CD4-positive, CD25-positive, alpha-beta regulatory T cell (primary cell): ENCODE measurements around the gene SRF. TPM values are rescaled to one million over a fixed set of nuclear protein-coding genes. Genes with fewer than 3 reads are reported as not detected.

Source experiments
- ATAC-seq, 2 donors: fragments of 150-1000 bp; cut with Tn5 transposase; one replicate each; pipeline ENCODE4 v1.10.0; 2021; ENCODE audit warnings: low read depth in 2 of 2, moderate number of reproducible peaks in 2 of 2, moderate library complexity in 1 of 2
- DNase-seq, 3 donors: peaks; one replicate each; pipeline versions ENCODE4 v3.0.0 to v3.0.0-alpha.2; 2012 to 2022; ENCODE audit warnings: mixed read lengths in 1 of 3
- H3K27ac ChIP-seq: one replicate; pipeline ENCODE4 v1.7.0; 2013; ENCODE audit warnings: mild to moderate bottlenecking, low read length; ENCODE audit not compliant: insufficient read depth, poor library complexity, severe bottlenecking
- H3K27me3 ChIP-seq: one replicate; pipeline ENCODE4 v1.7.0; 2013; ENCODE audit warnings: low read length; ENCODE audit not compliant: control insufficient read depth, insufficient read depth
- H3K36me3 ChIP-seq: one replicate; pipeline ENCODE4 v1.7.0; 2013; ENCODE audit warnings: mild to moderate bottlenecking, low read length, moderate library complexity; ENCODE audit not compliant: control insufficient read depth, insufficient read depth
- H3K4me1 ChIP-seq: 2 replicates; pipeline ENCODE4 v1.7.0; 2013; ENCODE audit warnings: mild to moderate bottlenecking, low read length; ENCODE audit not compliant: insufficient read depth, control insufficient read depth, poor library complexity, severe bottlenecking
- H3K4me3 ChIP-seq: one replicate; pipeline ENCODE4 v1.7.0; 2013; ENCODE audit warnings: low read depth, mild to moderate bottlenecking, low read length, moderate library complexity
- H3K9me3 ChIP-seq, 2 experiments: 1 replicate in 1 of 2; 2 replicates in 1 of 2; pipeline ENCODE4 v1.7.0; 2013; ENCODE audit warnings: low read length in 2 of 2, mild to moderate bottlenecking in 1 of 2, moderate library complexity in 1 of 2; ENCODE audit not compliant: control insufficient read depth in 2 of 2
- H3K27ac Mint-ChIP-seq, 3 donors: one replicate each; pipeline ENCODE4 v1.8.0; 2020 to 2022; ENCODE audit warnings: mild to moderate bottlenecking in 3 of 3, mixed read lengths in 3 of 3, moderate library complexity in 2 of 3
- H3K27me3 Mint-ChIP-seq: one replicate; pipeline ENCODE4 v1.8.0; 2022; ENCODE audit warnings: mild to moderate bottlenecking, mixed read lengths
- H3K36me3 Mint-ChIP-seq: one replicate; pipeline ENCODE4 v1.8.0; 2020; ENCODE audit warnings: mixed read lengths
- H3K4me1 Mint-ChIP-seq, 4 donors: one replicate each; pipeline ENCODE4 v1.8.0; 2020 to 2022; ENCODE audit warnings: mixed read lengths in 4 of 4, mild to moderate bottlenecking in 1 of 4
- H3K4me3 Mint-ChIP-seq, 4 donors: one replicate each; pipeline ENCODE4 v1.8.0; 2020 to 2022; ENCODE audit warnings: mild to moderate bottlenecking in 4 of 4, mixed read lengths in 4 of 4, moderate library complexity in 3 of 4
- H3K9me3 Mint-ChIP-seq, 7 donors: one replicate each; pipeline ENCODE4 v1.8.0; 2020 to 2022; ENCODE audit warnings: mixed read lengths in 7 of 7, mild to moderate bottlenecking in 3 of 7, moderate library complexity in 2 of 7
- polyA plus RNA-seq, 4 donors: library from polyadenylated mRNA; unstranded; fragments of 300-500 nt; fragmentation: Illumina TruSeq; gene quantifications; one replicate each; pipeline ENCODE4 v1.2.3, GENCODE V29; 2021
- total RNA-seq: library from RNA; stranded (reverse); gene quantifications from one replicate; pipeline ENCODE4 v1.2.3, GENCODE V29; 2022

The SRF gene
- total and polyA plus RNA-seq, 5 donors from 2014 or later, result 3.3 to 24.0 (median 5.0) TPM

- Histone ChIP-seq H3K36me3 (no peaks in the 10 kb centered on the region), H3K9me3 (no peaks in the 10 kb centered on the region), H3K4me3 (no peak overlapping the region), H3K4me1 (no peaks in the 10 kb centered on the region), H3K27me3 (no peaks in the 10 kb centered on the region), H3K27ac (no peak overlapping the region)
- no peak overlapping the region for H3K4me3 Mint-ChIP-seq
- H3K27me3 Mint-ChIP-seq, result no peaks in the 10 kb centered on the region
- DNase-seq (no peak), ATAC-seq (no peak)
- no peaks in the 10 kb centered on the region for H3K9me3 Mint-ChIP-seq
- H3K27ac Mint-ChIP-seq, result no peak overlapping the region
- H3K36me3 Mint-ChIP-seq, result no peaks in the 10 kb centered on the region
- H3K4me1 Mint-ChIP-seq, result no peaks in the 10 kb centered on the region
Measured at GRCh38 chr6:43150051-43150751, 20.9 kb upstream of the SRF start.

- Mint-ChIP-seq H3K36me3 (no peaks in the 10 kb centered on the region), H3K27ac (no peak overlapping the region), H3K9me3 (no peaks in the 10 kb centered on the region), H3K4me3 (no peak overlapping the region), H3K27me3 (peaks cover 5% of the 10 kb centered on the region), H3K4me1 (no peaks in the 10 kb centered on the region)
- H3K4me1 ChIP-seq, result no peaks in the 10 kb centered on the region
- H3K36me3 ChIP-seq, result no peaks in the 10 kb centered on the region
- no peaks in the 10 kb centered on the region for H3K9me3 ChIP-seq
- H3K4me3 ChIP-seq, result no peak overlapping the region
- ATAC-seq (no peak), DNase-seq (no peak)
- no peak overlapping the region for H3K27ac ChIP-seq
- no peaks in the 10 kb centered on the region for H3K27me3 ChIP-seq
Measured at GRCh38 chr6:43159599-43159998, 11.5 kb upstream of the SRF start.

DNA sequence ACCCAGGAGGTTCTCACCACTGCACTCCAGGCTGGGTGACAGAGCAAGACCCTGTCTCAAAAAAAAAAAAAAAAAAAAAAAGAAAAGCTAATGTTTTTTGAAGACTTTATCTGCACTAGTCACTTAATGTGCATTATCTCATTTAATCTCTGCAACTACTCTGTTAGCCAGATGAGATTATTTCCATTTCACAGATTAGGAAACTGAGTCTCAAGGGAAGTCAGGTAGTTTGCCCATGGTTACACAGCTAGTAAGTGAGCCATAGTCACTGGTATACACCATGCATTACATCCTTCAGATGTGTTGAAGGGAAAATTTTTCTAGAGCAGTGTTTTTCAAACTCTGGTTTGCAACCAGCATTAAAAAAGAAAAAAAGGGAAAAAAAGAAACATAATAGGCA lies 7.2 kb upstream of the SRF start:
- no peak for DNase-seq
- no peaks in the 10 kb centered on the region for H3K9me3 Mint-ChIP-seq
- no peaks in the 10 kb centered on the region for H3K9me3 ChIP-seq
- H3K4me1 ChIP-seq, result no peaks in the 10 kb centered on the region
- H3K4me1 Mint-ChIP-seq, result no peaks in the 10 kb centered on the region
- no peaks in the 10 kb centered on the region for H3K27me3 Mint-ChIP-seq
- no peaks in the 10 kb centered on the region for H3K36me3 ChIP-seq
- H3K36me3 Mint-ChIP-seq, result no peaks in the 10 kb centered on the region
- H3K27ac Mint-ChIP-seq, result no peak overlapping the region
- no peak overlapping the region for H3K4me3 ChIP-seq
- no peak for ATAC-seq
- H3K4me3 Mint-ChIP-seq, result no peak overlapping the region
- no peak overlapping the region for H3K27ac ChIP-seq
- H3K27me3 ChIP-seq, result no peaks in the 10 kb centered on the region

DNA sequence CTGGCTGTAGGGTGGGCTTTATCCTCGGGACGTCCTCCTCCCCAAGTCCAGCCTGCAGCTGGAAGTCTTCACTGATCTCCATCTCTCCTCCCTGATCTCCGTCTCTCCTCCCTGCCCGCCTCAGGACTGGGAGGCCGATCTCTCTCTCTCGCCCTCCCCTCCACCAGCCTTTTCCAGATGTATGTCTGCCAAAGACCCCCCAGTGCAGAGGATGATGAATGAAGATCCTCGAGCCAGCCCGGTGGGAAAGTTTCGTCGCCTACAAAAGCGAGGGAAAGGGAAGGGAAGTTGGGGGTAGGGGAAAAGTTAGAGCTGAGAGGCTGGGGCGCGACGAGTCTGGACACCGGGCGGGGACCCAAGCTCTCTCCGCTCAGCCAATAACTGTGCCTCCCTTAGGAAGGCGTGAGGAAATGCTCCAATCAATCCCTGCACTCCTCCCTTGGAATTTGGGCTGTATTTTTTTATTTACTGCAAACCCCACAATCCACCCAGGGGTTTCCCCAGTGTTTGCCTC lies 595 bp upstream of the SRF start:
- ATAC-seq, result no peak
- Histone ChIP-seq H3K27ac (peak overlapping the region; percentile 91), H3K36me3 (peaks cover under 1% of the 10 kb centered on the region), H3K4me1 (peaks cover 43% of the 10 kb centered on the region), H3K9me3 (no peaks in the 10 kb centered on the region), H3K27me3 (no peaks in the 10 kb centered on the region), H3K4me3 (peak overlapping the region; percentile 84)
- DNase-seq, result no peak
- Mint-ChIP-seq H3K4me3 (peak overlapping the region; percentile 86 to 98 (median 96)), H3K9me3 (no peaks in the 10 kb centered on the region), H3K27ac (peak overlapping the region; percentile 98 to 100 (median 100)), H3K27me3 (peaks cover 5% of the 10 kb centered on the region), H3K36me3 (peaks cover 3% of the 10 kb centered on the region), H3K4me1 (peaks cover 9 to 43% (median 35%) of the 10 kb centered on the region in 4 donors)

DNA sequence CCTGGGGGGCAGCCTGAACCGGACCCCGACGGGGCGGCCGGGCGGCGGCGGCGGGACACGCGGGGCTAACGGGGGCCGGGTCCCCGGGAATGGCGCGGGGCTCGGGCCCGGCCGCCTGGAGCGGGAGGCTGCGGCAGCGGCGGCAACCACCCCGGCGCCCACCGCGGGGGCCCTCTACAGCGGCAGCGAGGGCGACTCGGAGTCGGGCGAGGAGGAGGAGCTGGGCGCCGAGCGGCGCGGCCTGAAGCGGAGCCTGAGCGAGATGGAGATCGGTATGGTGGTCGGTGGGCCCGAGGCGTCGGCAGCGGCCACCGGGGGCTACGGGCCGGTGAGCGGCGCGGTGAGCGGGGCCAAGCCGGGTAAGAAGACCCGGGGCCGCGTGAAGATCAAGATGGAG lies 636 bp downstream of the SRF start:
- peaks cover 9 to 50% (median 35%) of the 10 kb centered on the region in 4 donors for H3K4me1 Mint-ChIP-seq
- Histone ChIP-seq H3K27me3 (no peaks in the 10 kb centered on the region), H3K4me1 (peaks cover 52% of the 10 kb centered on the region), H3K36me3 (peaks cover 13% of the 10 kb centered on the region), H3K4me3 (peak overlapping the region; percentile 88), H3K9me3 (no peaks in the 10 kb centered on the region), H3K27ac (peak overlapping the region; percentile 91)
- no peak for ATAC-seq
- peaks cover 5% of the 10 kb centered on the region for H3K27me3 Mint-ChIP-seq
- H3K36me3 Mint-ChIP-seq, result peaks cover 3% of the 10 kb centered on the region
- peak overlapping the region; percentile 96 to 98 (median 97) for H3K4me3 Mint-ChIP-seq
- no peaks in the 10 kb centered on the region for H3K9me3 Mint-ChIP-seq
- peak in 2 of 3 donors; percentile 33 to 52 for DNase-seq
- peak overlapping the region; percentile 91 to 97 (median 96) for H3K27ac Mint-ChIP-seq

DNA sequence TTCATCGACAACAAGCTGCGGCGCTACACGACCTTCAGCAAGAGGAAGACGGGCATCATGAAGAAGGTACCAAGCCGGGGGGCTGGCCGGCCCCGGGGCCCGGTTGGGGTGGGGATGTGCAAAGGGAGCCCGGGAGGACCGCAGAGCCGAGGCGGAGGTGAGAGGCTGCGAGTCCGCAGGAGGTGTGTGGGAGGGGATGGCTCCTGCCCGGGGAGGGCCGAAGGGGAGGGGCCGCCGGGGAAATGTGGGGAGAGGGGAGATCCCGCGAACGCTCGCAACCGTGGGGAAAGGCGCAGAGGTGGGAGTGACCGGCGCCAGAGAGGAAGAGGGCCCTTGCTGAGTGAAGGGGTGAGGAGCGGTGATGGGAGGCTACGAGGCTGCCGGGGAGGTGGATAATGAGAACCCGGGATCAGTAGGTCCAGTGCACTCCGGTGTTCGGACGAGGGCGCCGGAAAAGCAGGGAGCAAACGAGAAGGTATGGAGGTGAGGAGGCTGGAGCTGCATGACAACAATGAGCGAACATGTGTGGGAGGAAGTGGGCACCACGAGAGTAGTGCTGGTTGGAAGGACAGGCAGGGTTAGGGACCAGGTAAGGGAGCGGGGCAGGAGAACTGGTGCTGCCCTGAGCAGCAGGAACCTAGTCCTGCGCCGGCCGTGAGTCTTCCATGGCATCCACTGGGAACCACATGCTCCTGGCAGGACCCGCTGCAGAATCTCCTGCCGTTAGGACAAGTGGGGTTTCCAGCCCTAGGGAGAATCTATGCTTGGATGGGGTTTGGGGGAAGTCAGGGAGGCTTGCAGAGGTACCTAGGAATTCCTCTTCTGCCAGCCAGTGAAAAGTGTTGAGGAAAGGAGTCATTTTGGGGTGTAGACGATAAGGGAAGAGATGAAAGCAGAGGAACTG lies 1.3 kb downstream of the SRF start:
- no peak for ATAC-seq
- H3K4me1 Mint-ChIP-seq, result peaks cover 9 to 50% (median 35%) of the 10 kb centered on the region in 4 donors

GRCh38 chr6:43173591-43174262 lies 2.7 kb downstream of the SRF start:
- Mint-ChIP-seq H3K4me1 (peaks cover 9 to 52% (median 35%) of the 10 kb centered on the region in 4 donors), H3K27ac (peak overlapping the region; percentile 91 to 97 (median 96)), H3K9me3 (peaks cover 0 to 1% (median 0%) of the 10 kb centered on the region in 7 donors), H3K4me3 (peak overlapping the region; percentile 96 to 98 (median 97)), H3K27me3 (peaks cover 5% of the 10 kb centered on the region), H3K36me3 (peaks cover 14% of the 10 kb centered on the region)
- ATAC-seq (no peak), DNase-seq (peak; percentile 11 to 42 (median 28))
- Histone ChIP-seq H3K4me3 (peak overlapping the region; percentile 88), H3K36me3 (peaks cover 27% of the 10 kb centered on the region), H3K27me3 (no peaks in the 10 kb centered on the region), H3K9me3 (no peaks in the 10 kb centered on the region), H3K4me1 (peaks cover 52% of the 10 kb centered on the region), H3K27ac (peak overlapping the region; percentile 91)

More for the DNA sequence above, 1.3 kb downstream of the SRF start:
- Histone ChIP-seq H3K9me3 (no peaks in the 10 kb centered on the region), H3K4me3 (peak overlapping the region; percentile 88), H3K27me3 (no peaks in the 10 kb centered on the region), H3K27ac (peak overlapping the region; percentile 91), H3K4me1 (peaks cover 52% of the 10 kb centered on the region), H3K36me3 (peaks cover 17% of the 10 kb centered on the region)
- H3K27ac Mint-ChIP-seq, result peak overlapping the region; percentile 91 to 97 (median 96)
- H3K4me3 Mint-ChIP-seq, result peak overlapping the region; percentile 96 to 98 (median 97)
- peak; percentile 32 to 54 (median 53) for DNase-seq
- peaks cover 5% of the 10 kb centered on the region for H3K27me3 Mint-ChIP-seq
- H3K36me3 Mint-ChIP-seq, result peaks cover 3% of the 10 kb centered on the region
- no peaks in the 10 kb centered on the region for H3K9me3 Mint-ChIP-seq
